Hypothalamus (tissue), 51 donors: ENCODE data around the gene BMPER.

Experiments
- DNase-seq, 51 donors: peaks; one replicate each; lab custom pipeline; 2025; lab: John Stamatoyannopoulos, UW

BMPER gene

GRCh38 chr7:34057956-34058355, 152.6 kb downstream of the BMPER start:
- no peak for DNase-seq

DNA sequence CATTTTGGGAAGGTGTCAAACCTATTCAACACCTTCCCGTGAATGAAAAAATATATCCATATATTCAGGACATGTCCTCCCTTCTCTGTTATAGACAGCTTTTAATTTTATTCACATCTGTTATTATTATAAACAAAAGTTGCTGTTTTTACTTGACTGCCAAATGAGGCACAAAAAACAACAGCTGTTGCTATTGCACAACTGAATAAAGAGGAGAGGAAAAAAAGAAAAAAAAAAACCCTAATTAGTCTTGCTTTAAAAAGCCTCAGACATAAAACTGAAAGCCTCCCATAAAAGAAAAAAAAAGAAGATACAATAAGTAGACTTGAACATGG, 153.4 kb downstream of the BMPER start:
- DNase-seq: no peak

DNA sequence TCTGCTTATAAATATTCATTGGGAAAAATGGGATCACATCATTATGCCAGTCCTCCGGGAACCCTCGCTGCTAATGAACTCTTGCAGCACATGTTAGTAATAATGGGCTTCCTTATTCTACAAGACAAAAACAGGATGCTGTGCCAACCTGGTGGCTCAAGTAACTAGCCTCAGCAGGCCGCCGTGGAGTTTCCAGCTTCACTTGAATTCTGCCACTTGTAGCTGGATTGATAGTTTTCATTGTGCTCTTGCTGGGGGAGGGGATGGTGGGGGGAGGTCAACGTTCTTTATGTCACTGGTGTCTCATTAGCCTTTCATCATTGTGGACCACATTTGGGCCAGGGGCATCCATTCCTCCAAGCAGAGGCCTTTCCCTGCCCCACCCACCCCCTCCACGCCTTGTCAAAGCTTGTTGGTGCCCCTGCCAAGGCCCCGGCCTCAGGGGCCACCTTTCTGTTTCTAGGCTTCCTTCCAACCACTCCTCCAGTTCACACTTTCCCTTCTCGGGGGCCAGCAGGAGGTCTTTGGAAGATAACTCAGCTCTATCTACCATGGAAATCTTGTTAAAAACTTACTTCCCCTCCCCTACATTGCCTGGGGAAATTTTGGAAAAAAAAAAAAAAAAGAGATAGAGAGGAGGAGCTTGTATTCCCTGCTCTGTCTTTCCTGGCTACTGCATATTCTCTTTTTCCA, 153.9 kb downstream of the BMPER start:
- DNase-seq: peak in 29 of 51 donors; percentile 4 to 64 (median 30)

GRCh38 chr7:34060196-34060947, 155.0 kb downstream of the BMPER start:
- no peak for DNase-seq

GRCh38 chr7:34061149-34061548, 155.8 kb downstream of the BMPER start:
- peak in 1 of 51 donors; percentile 19 for DNase-seq

DNA sequence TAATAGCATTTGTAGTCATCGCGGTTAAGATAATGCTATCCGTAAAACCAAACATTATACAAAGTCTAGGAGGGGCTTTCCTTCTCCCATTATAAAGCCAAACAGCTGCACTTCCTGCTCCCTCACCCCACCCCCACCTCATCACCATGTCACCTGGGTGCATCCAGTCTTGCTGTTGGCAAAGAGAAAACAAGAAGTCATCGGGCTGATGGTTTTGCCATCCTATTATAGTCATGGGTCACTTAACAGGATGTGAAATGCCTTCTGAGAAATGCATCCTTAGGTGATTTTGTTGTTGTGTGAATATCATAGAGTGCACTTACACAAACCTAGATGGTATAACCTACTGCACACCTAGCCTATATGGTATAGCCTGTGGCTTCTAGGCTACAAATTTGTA, 157.0 kb downstream of the BMPER start:
- DNase-seq: no peak

DNA sequence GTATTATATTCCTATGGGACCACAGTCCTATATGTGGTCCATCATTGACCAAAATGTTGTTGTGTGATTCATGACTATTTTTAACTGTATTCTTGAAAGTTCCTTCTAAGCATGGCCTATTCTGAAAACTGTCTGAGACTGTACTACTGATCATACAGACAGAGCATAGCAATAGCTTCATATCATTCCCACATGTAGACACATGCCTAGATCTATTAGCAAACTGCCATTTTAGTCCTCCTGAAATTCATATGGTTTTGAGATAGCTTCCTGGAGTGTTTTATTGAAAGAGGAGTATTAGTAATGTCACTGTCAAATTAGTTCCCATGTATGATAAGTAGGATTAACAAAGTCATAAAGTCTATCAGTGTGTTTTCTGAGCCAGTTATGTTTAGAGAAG, 157.5 kb downstream of the BMPER start:
- no peak for DNase-seq

GRCh38 chr7:34064519-34065158, 159.3 kb downstream of the BMPER start:
- no peak for DNase-seq

DNA sequence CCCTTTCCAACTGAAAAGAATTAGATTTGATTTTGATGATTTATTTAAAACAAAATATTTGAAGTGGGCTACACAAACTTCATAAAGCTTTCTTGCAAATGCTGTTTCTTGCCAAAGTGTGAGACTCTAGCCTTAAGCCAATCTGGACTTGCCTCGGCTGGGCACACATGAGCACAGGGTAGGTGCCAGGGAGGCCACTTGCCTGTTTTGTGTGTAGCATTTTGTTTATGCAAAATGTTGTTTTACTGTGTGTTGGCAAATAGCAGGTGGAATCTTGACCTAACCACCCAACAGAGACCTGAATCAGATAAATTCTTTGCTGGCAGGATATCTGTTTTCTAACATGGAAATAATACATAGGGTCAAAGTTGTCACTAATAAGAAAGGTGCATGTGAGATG, 161.1 kb downstream of the BMPER start:
- peak in 1 of 51 donors; percentile 16 for DNase-seq

DNA sequence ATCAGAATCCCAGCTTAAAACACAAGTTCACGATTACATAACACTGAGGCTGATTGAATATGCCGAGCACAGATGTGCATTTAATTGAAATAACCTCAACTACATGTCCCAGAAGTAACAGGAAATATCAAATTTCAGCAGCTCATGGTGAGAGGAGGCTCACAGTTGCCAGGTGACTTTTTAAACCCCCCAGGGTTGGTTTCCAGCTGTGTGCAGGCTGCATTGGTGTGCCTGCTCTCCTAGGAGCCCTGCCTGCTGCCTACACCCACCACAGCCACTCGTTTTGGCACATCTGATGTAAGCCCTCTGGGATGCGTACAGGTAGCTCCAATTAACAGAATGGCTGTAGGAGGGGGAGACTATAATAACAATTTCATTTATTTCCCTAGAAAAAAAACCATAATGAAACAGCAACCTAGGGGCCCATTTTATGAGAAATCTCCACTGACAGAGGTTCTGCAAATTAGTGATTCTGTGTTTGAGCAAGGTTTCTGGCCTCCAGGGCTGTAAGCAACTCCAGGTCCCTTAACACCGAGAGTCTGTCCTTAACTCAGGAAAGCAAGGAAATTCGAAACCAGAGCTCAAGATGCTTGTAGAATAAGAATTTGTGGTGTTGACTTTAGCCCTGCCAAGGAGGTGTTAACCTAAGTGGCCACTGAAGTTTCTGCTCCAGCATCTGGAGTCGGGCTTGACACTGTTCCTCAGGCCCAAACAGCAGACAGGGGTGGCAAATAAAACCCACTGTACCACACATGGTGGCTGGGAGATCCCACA, 161.9 kb downstream of the BMPER start:
- DNase-seq: peak in 1 of 51 donors; percentile 51

- no peak for DNase-seq
These were observed 164.3 kb downstream of the BMPER start for GRCh38 chr7:34069676-34070075.

- no peak for DNase-seq
These were observed 165.4 kb downstream of the BMPER start for GRCh38 chr7:34070511-34071323.

DNA sequence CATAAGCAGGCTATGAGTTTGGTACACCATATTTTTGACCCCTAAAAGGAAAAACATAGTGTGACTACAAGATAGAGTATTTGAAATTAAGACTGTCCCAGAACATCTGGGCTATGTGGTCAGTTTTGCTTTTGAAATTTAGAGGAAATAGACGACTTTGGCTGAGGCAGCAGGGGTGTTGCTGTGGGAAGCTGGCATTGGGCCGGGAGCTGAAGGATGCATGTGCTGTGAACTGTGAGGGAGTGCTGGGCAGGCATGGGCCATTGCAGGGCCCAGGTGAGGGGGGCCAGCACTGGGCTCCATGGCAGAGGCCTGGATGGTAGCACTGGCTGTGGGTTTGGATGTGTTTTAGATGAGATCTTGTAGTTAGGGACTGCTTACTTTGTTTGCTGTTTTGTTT, 168.3 kb downstream of the BMPER start:
- no peak for DNase-seq

- DNase-seq: no peak
These were observed 169.1 kb downstream of the BMPER start for GRCh38 chr7:34074421-34074820.

GRCh38 chr7:34075523-34076370, 170.4 kb downstream of the BMPER start:
- DNase-seq: no peak

GRCh38 chr7:34077168-34077567, 171.8 kb downstream of the BMPER start:
- no peak for DNase-seq

DNA sequence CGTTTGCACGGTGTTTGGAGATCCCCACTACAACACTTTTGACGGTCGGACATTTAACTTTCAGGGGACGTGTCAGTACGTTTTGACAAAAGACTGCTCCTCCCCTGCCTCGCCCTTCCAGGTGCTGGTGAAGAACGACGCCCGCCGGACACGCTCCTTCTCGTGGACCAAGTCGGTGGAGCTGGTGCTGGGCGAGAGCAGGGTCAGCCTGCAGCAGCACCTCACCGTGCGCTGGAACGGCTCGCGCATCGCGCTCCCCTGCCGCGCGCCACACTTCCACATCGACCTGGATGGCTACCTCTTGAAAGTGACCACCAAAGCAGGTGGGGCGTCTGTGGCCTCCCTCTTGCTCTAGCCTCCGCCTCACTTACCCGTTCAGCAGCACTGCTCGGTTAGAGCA, 173.5 kb downstream of the BMPER start:
- DNase-seq: no peak

DNA sequence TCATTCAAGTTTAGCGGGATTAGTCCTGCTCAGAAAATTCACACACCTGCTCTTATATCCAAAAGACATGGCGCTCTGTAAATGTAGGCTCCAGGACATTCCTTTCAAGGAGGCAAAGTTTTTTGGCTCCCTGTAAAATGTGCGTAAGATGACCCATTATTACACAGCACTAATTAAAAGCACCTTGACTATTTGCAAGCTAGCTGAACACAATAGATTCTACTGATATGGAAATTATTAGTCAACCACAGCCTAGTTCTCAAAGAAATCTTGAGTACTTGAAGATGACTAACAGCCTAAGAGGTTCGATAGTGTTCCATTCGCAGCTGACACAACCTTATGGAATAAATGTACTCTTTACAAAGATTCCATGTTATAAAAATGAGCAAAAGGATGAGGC, 175.2 kb downstream of the BMPER start:
- DNase-seq: no peak

DNA sequence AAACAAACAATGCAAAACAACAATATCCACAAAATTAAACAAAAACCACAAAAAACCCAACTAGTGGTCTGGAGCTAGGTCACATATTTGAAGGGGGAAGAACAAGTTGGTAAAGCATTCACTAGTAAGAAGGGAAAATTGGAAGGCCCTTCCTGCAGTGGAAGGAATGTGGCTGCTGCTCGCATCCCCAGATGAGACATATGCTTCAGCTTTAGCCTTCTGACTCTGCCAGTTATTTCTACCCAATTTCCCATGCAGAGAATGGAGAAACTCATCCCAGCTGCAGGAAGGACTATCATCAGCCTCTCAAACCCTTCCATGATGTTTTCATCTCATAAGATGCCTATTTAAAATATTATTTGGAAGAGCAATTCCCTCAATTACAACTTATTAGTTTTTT, 176.6 kb downstream of the BMPER start:
- DNase-seq: no peak
